A673 (cell line): ENCODE results near the gene HDAC4. TPM values are rescaled to one million over a fixed set of nuclear protein-coding genes. Genes with fewer than 3 reads are reported as not detected.
A peak's percentile ranks its signal among the peaks of the same experiment; 100 is the strongest.

Experiments used
- BruUV-seq: library from RNA; stranded (reverse); fragments of 400-500 nt; replicated peaks from 2 replicates; lab custom pipeline; 2021; lab: Mats Ljungman, UMichigan
- CTCF ChIA-PET: fragments of 300-600 bp; sonication (Branson Sonifier 250); formaldehyde crosslinking; loops from one replicate; lab custom pipeline; 2022; ENCODE audit warnings: antibody characterized with exemption; lab: Charles Lee
- POLR2A ChIA-PET: fragments of 300-600 bp; sonication (Branson Sonifier 250); formaldehyde crosslinking; loops from one replicate; lab custom pipeline; 2022; ENCODE audit warnings: antibody characterized with exemption; ENCODE audit not compliant: low non-redundant PET; lab: Charles Lee
- DNase-seq: peaks from one replicate; pipeline ENCODE4 v3.0.0-alpha.2; 2015; ENCODE audit warnings: low spot score
- H3K27ac ChIP-seq: fragments of 200-600 bp; sonication (generic); 2 replicates; pipeline ENCODE4 v1.5.1; 2016; ENCODE audit warnings: mixed run types, low read depth, mild to moderate bottlenecking, mixed read lengths, antibody characterized with exemption, low read length; ENCODE audit not compliant: poor library complexity, severe bottlenecking
- H3K27me3 ChIP-seq: fragments of 200-600 bp; sonication (generic); replicated peaks from 2 replicates; pipeline ENCODE4 v1.6.1; 2017; ENCODE audit warnings: mixed run types, low read depth, mild to moderate bottlenecking, mixed read lengths, antibody characterized with exemption, low read length; ENCODE audit not compliant: insufficient read depth, poor library complexity
- H3K36me3 ChIP-seq: fragments of 200-600 bp; sonication (generic); 2 replicates; pipeline ENCODE4 v1.6.1; 2016; ENCODE audit warnings: mixed run types, mild to moderate bottlenecking, mixed read lengths, antibody characterized with exemption, low read length; ENCODE audit not compliant: insufficient read depth, poor library complexity, severe bottlenecking
- H3K4me1 ChIP-seq: fragments of 200-600 bp; sonication (generic); 2 replicates; pipeline ENCODE4 v1.6.1; 2017; ENCODE audit warnings: mixed run types, mild to moderate bottlenecking, mixed read lengths, antibody characterized with exemption, low read length; ENCODE audit not compliant: insufficient read depth, poor library complexity, severe bottlenecking
- H3K4me3 ChIP-seq: fragments of 200-600 bp; sonication (generic); 2 replicates; pipeline ENCODE4 v1.5.1; 2016; ENCODE audit warnings: low read depth, mixed run types, mild to moderate bottlenecking, mixed read lengths, low read length; ENCODE audit not compliant: poor library complexity, severe bottlenecking
- H3K9me3 ChIP-seq: fragments of 200-600 bp; sonication (generic); 2 replicates; pipeline ENCODE4 v1.6.1; 2016; ENCODE audit warnings: mixed run types, low read depth, mild to moderate bottlenecking, mixed read lengths, antibody characterized with exemption, low read length; ENCODE audit not compliant: poor library complexity, severe bottlenecking
- CTCF ChIP-seq: fragments of 300-800, 200-600 bp; sonication (generic); conservative IDR thresholded peaks from 2 replicates; pipeline ENCODE4 v1.5.1; 2017; ENCODE audit warnings: low read depth, mild to moderate bottlenecking, antibody characterized with exemption, low read length, moderate library complexity, mixed read lengths
- EZH2 ChIP-seq: fragments of 200-600 bp; sonication (generic); IDR thresholded peaks from 2 replicates; pipeline ENCODE4 v1.6.1; 2017; ENCODE audit warnings: borderline replicate concordance, low read depth, mild to moderate bottlenecking, mixed read lengths, antibody characterized with exemption, low read length; ENCODE audit not compliant: poor library complexity, severe bottlenecking
- intact Hi-C: fragments of 100-400 bp; cut with micrococcal nuclease; formaldehyde crosslinking; loops from one replicate; pipeline ENCODE4 v1.10.0; 2022; ENCODE audit not compliant: unreplicated experiment
- total RNA-seq: library from RNA; stranded (reverse); gene quantifications from 2 replicates; pipeline ENCODE4 v1.2.3, GENCODE V29; 2021

The HDAC4 gene
- total RNA-seq, 1 experiment from 2014 or later = 40.0 TPM

- H3K27me3 ChIP-seq = no peaks in the 10 kb centered on the region
- BruUV-seq = no TSS peak
- ChIA-PET POLR2A (no interaction called here), CTCF (no interaction called here)
- no peak overlapping the region for H3K4me3 ChIP-seq
- H3K9me3 ChIP-seq = no peaks in the 10 kb centered on the region
- H3K27ac ChIP-seq = peak overlapping the region; percentile 36
- no peak for DNase-seq
- intact Hi-C loops = no loop called here
- peaks cover 56% of the 10 kb centered on the region for H3K4me1 ChIP-seq
- TF ChIP-seq CTCF (no peak), EZH2 (no peak)
- H3K36me3 ChIP-seq = no peaks in the 10 kb centered on the region
Measured at GRCh38 chr2:239226677-239227581, 173.9 kb downstream of the HDAC4 start.

GRCh38 chr2:239225871-239226561 is 174.8 kb downstream of the HDAC4 start:
- peak; percentile 43 for DNase-seq
- intact Hi-C loops = no loop called here
- BruUV-seq = no TSS peak
- ChIA-PET CTCF (no interaction called here), POLR2A (no interaction called here)
- Histone ChIP-seq H3K27ac (peak overlapping the region; percentile 36), H3K27me3 (no peaks in the 10 kb centered on the region), H3K36me3 (no peaks in the 10 kb centered on the region), H3K4me1 (peaks cover 60% of the 10 kb centered on the region), H3K4me3 (no peak overlapping the region), H3K9me3 (no peaks in the 10 kb centered on the region)
- TF ChIP-seq EZH2 = no peak
- TF ChIP-seq CTCF = 0 out of 2 replicates have a peak, but pooled peaks have one; percentile 12

GRCh38 chr2:239225371-239225851 is 175.4 kb downstream of the HDAC4 start:
- H3K27ac ChIP-seq = no peak overlapping the region
- intact Hi-C loops = no loop called here
- H3K9me3 ChIP-seq = no peaks in the 10 kb centered on the region
- ChIA-PET POLR2A (no interaction called here), CTCF (no interaction called here)
- no TSS peak for BruUV-seq
- DNase-seq = no peak
- no peaks in the 10 kb centered on the region for H3K27me3 ChIP-seq
- H3K36me3 ChIP-seq = no peaks in the 10 kb centered on the region
- no peak for TF ChIP-seq CTCF
- no peak for TF ChIP-seq EZH2
- H3K4me3 ChIP-seq = no peak overlapping the region
- H3K4me1 ChIP-seq = peaks cover 58% of the 10 kb centered on the region
